Measurements from ENCODE around the gene PACSIN1. TPM values are rescaled to one million over a fixed set of nuclear protein-coding genes. Genes with fewer than 3 reads are reported as not detected.

The PACSIN1 gene
- total RNA-seq, 4 donors from 2014 or later: 0.11 to 0.40 TPM; not detected in 2

GRCh38 chr6:34459899-34460593, 5.8 kb upstream of the PACSIN1 start:
- H3K9me3 ChIP-seq: no peaks in the 10 kb centered on the region
- 59% methylated on average over 6 of the region's 6 CpGs for WGBS
- no peak overlapping the region for H3K4me3 ChIP-seq
- no peaks in the 10 kb centered on the region for H3K4me1 ChIP-seq
- DNase-seq (ENCODE audit: low spot score in 2 of 2): no peak
- H3K36me3 ChIP-seq: no peaks in the 10 kb centered on the region
- TF ChIP-seq POLR2A (IDR thresholded peaks at IDR 0.05) (no peak), CTCF (IDR thresholded peaks at IDR 0.05) (peak; percentile 14 to 44)
- peaks cover 21% of the 10 kb centered on the region for H3K27me3 ChIP-seq
- H3K27ac ChIP-seq: no peak overlapping the region

GRCh38 chr6:34460796-34461507, 4.9 kb upstream of the PACSIN1 start:
- no peak overlapping the region for H3K4me3 ChIP-seq
- H3K36me3 ChIP-seq: no peaks in the 10 kb centered on the region
- TF ChIP-seq POLR2A (IDR thresholded peaks at IDR 0.05) (no peak), POLR2AphosphoS5 (IDR thresholded peaks at IDR 0.05) (no peak), EP300 (IDR thresholded peaks at IDR 0.05) (no peak), CTCF (IDR thresholded peaks at IDR 0.05) (no peak)
- 80% methylated on average over 5 of the region's 5 CpGs for WGBS
- H3K4me1 ChIP-seq: peaks cover 9% of the 10 kb centered on the region
- H3K27ac ChIP-seq: no peak overlapping the region
- no peak for DNase-seq (ENCODE audit: low spot score in 2 of 2)
- H3K9me3 ChIP-seq: no peaks in the 10 kb centered on the region
- peaks cover 30% of the 10 kb centered on the region for H3K27me3 ChIP-seq

- no peak for DNase-seq (ENCODE audit: low spot score in 2 of 2)
- H3K27ac ChIP-seq: no peak overlapping the region
- H3K27me3 ChIP-seq: peaks cover 39% of the 10 kb centered on the region
- no peak overlapping the region for H3K4me3 ChIP-seq
- no peaks in the 10 kb centered on the region for H3K36me3 ChIP-seq
- no peaks in the 10 kb centered on the region for H3K9me3 ChIP-seq
- TF ChIP-seq CTCF (IDR thresholded peaks at IDR 0.05) (no peak), EP300 (IDR thresholded peaks at IDR 0.05) (no peak), POLR2AphosphoS5 (IDR thresholded peaks at IDR 0.05) (no peak), POLR2A (IDR thresholded peaks at IDR 0.05) (no peak)
- H3K4me1 ChIP-seq: peaks cover 11% of the 10 kb centered on the region
- WGBS: 77% methylated on average over 6 of the region's 6 CpGs
Observed at GRCh38 chr6:34462010-34462409, 3.9 kb upstream of the PACSIN1 start.

DNA sequence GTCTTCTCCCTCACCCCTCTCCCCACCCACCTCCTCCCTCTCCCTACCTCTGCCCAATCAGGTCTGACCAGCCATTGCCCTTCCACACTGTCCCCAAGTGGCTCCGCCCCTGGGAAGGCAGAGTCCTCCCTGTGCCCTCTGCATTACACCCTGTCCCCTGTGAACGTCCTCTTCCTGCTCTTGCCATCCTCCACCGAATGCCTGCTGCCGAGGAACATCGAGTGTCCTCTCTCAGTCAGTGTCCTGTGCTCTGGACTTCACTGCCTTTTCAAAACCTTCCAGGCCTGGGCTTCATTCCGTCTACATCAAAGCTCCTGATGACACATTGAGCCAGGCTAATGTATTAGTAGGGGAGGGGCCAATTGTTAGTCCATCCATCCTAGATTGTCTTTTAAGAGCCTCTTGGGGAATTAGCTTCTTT, 3.3 kb upstream of the PACSIN1 start:
- WGBS: 27% methylated on average over 6 of the region's 6 CpGs
- Histone ChIP-seq H3K4me1 (peaks cover 11% of the 10 kb centered on the region), H3K27ac (no peak overlapping the region), H3K27me3 (peaks cover 39% of the 10 kb centered on the region), H3K4me3 (no peak overlapping the region), H3K9me3 (no peaks in the 10 kb centered on the region), H3K36me3 (no peaks in the 10 kb centered on the region)
- DNase-seq (ENCODE audit: low spot score in 2 of 2): no peak
- TF ChIP-seq CTCF (IDR thresholded peaks at IDR 0.05) (no peak), POLR2AphosphoS5 (IDR thresholded peaks at IDR 0.05) (no peak), EP300 (IDR thresholded peaks at IDR 0.05) (no peak), POLR2A (IDR thresholded peaks at IDR 0.05) (no peak)

DNA sequence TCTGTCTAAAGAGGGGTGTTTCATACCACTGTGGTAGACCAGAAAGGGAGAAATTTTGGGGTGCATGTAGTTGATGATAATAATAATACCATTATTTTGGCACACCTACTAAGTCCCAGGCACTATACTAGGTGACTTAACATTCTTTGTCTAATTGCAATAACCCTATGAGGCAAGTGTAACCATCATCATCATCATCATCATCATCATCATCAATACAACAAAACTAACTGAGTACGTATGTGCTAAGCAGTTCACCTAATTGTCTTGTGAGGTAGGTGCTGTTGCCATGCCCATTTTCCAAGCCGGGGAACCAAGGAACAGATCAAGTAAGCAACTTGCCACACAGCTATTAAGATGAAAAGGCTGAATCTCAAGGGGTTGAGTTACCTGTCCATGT, 2.6 kb upstream of the PACSIN1 start:
- H3K27me3 ChIP-seq: peaks cover 39% of the 10 kb centered on the region
- H3K27ac ChIP-seq: no peak overlapping the region
- no peaks in the 10 kb centered on the region for H3K9me3 ChIP-seq
- 92% methylated on average over 2 of the region's 2 CpGs for WGBS
- no peak for TF ChIP-seq POLR2A (IDR thresholded peaks at IDR 0.05)
- TF ChIP-seq EP300 (IDR thresholded peaks at IDR 0.05): no peak
- TF ChIP-seq CTCF (IDR thresholded peaks at IDR 0.05): no peak
- no peak for TF ChIP-seq POLR2AphosphoS5 (IDR thresholded peaks at IDR 0.05)
- H3K4me1 ChIP-seq: peaks cover 11% of the 10 kb centered on the region
- no peak for DNase-seq (ENCODE audit: low spot score in 2 of 2)
- no peaks in the 10 kb centered on the region for H3K36me3 ChIP-seq
- H3K4me3 ChIP-seq: no peak overlapping the region
